HS-27A (cell line): ENCODE results near the gene PTDSS2.

Source experiments
- DNase-seq: peaks from one replicate; pipeline ENCODE4 v3.0.0-alpha.2; 2012; ENCODE audit warnings: low read depth, missing footprints

The PTDSS2 gene

GRCh38 chr11:469684-470560 is 19.8 kb downstream of the PTDSS2 start:
- DNase-seq = no peak

DNA sequence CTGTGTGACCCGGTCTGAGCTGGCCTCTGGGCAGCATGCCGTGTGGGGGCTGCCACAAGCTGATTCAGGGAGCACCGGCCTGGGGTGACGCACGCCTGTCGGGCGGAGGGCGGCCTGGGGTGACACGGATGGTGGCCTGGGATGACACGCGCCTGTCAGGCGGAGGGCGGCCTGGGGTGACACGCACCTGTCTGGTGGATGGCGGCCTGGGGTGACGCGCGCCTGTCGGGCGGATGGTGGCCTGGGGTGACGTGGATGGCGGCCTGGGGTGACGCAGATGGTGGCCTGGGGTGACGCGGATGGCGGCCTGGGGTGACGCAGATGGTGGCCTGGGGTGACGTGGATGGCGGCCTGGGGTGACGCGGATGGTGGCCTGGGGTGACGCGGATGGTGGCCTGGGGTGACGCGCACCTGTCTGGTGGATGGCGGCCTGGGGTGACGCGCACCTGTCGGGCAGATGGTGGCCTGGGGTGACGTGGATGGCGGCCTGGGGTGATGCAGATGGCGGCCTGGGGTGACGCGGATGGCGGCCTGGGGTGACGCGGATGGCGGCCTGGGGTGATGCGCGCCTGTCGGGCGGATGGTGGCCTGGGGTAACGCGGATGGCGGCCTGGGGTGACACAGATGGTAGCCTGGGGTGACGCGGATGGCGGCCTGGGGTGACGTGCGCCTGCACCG is 21.5 kb downstream of the PTDSS2 start:
- DNase-seq = no peak

DNA sequence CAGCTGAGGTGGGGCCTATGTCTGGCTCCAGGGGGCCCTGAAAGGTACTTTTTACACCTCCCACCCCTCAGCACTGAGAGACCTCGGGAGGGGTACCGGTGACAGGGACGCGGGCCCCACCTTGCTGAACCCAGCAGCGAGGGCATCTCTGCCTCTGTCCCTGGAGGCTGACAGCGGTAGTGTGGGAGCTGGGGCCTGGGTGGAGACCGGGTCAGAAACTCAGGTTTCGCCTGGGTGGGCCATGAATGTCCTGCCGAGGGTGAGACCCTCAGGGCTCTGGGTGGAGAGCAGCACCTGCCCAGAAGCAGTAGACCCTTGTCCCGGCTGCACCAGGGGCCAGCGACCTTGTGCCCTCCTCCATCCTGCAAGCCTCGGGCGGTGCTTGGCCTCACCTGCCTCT is 22.2 kb downstream of the PTDSS2 start:
- DNase-seq = no peak

DNA sequence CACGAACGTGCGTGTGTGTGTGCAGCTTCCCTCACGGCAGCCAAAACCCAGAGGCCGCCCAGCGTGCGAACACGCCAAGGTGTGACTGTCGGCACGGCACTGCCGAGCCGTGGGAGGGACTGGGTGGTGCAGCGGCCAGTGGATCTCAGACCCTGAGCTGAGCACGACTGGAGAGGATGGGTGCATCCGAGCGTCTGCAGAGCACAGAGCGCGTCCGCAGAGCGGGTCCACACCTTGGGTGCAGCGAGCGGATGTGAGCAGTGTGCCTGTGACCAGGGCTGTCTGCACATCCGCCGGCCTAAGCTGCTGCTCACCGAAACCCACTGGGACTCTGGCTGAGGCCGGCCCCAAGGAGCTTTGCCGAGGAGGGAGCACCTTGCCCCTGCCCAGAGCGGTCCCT is 22.7 kb downstream of the PTDSS2 start:
- no peak for DNase-seq

DNA sequence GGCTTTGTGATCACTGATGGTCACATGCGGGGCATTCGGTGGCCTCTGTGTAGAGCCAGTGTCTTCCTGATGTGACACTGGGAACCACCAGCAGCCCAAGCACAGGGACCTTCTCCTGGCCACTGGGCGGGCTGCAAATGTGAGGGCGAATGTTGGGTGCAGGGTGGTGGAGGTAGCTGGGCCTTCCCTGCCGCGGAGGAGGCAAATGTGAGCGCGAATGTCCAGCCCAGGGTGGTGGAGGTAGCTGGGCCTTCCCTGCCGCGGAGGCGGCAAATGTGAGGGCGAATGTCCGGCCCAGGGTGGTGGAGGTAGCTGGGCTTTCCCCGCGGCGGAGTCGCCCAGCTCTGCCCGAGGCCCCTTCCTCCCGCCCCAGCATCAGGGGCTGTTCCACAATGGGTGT is 23.3 kb downstream of the PTDSS2 start:
- DNase-seq = no peak

DNA sequence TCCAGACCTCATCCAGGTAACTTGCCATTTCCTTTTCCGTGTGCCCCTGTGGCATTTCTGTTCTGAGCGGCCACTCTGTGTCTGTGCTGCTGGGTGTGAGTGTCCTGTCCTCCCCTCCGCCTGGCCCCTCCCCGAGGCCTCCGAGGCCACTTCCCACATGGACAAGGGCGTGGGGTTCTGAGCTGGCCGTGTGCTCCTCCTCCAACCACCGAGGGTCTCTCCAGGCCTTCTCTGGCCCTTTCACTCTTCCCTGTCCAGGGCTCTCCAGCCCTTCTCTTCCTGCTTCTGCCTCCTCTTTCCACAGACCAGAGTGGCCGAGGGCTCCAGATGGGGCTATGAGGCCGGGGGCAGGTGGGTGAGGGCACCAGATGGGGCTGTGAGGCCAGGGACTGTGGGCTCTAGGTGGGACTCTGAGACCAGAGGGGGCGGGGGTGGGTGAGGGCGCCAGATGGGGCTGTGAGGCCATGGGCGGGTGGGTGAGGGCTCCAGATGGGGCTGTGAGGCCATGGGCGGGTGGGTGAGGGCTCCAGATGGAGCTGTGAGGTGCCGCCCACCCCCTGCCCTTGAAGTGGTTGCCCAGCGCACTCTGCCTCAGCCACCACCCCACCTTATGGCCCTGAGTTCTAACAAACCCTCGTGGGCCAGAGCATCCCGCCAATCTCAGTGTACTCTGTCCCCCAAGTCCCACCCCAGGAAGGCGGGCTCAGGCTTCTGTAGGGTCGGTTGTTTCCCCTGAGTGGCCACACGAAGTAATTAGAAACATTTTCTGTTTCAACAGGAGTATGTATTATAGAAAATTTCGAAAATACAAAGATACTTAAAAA is 24.1 kb downstream of the PTDSS2 start:
- no peak for DNase-seq

- no peak for DNase-seq
Observed at GRCh38 chr11:474914-475506, 24.9 kb downstream of the PTDSS2 start.

GRCh38 chr11:475941-476340 is 25.9 kb downstream of the PTDSS2 start:
- DNase-seq = no peak

DNA sequence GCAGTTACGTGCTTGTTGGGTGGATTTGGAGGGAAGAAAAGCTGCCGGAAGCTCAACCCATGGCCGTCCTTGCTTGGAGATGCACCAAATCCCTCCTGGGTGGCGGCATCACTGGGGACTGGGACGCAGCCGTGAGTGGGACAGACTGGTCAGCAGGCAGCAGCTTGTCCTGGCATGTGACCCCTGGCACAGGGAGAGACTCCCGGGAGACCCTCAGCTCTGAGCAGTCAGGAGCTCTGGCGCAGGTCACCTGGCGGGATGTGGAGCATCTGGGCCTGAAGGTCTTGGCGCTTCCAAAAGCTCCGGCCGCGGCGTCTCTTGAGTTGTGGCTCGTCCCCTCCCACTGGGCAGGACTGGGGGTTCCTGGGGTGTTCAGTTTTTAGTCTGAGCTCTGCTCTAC is 26.3 kb downstream of the PTDSS2 start:
- DNase-seq = no peak

- DNase-seq = no peak
Observed at GRCh38 chr11:477052-477715, 27.1 kb downstream of the PTDSS2 start.

GRCh38 chr11:479311-479710 is 29.2 kb downstream of the PTDSS2 start:
- DNase-seq = no peak

GRCh38 chr11:484616-485015 is 34.5 kb downstream of the PTDSS2 start:
- no peak for DNase-seq

DNA sequence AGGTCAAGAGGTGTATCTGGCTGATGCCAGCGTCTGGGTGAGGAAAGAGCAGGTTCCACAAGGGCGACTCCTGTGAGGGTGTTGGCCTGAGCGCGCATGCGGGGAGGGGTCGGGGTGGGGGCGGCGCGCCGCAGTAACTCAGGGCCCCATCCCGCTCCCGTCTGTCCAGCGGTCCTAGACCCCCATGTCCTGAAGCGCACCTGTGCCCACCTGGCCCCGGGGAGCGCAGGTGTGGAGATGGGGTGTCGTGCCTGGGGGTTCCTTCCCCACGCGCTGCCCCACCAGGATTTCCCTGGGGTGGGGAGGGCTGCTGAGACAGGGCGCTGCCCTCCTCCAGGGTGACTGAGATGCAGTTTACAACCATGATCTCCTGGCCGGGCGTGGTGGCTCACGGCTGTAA is 36.1 kb downstream of the PTDSS2 start:
- DNase-seq = no peak

- DNase-seq = no peak
Observed at GRCh38 chr11:487571-488021, 37.5 kb downstream of the PTDSS2 start.

- DNase-seq = no peak
Observed at GRCh38 chr11:488062-488461, 38.0 kb downstream of the PTDSS2 start.

DNA sequence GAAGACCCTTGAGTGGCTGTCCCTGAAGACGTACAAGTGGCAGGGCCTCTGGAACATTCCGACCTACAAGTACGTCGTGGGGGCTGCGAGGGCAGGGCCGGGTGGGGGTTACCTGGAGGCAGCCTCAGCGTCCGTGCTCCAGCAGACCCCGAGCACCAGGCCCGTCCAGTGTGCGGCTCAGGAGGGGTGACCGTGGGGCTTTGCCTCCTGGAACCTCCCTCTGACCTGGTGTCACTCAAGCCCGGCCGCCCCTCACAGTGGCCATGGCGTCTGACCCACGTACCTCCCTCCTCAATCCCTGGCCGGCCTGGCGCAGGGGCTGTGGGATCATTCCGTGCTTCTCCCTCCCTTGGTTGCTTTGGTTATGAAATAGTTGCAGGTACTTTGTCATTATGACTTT is 38.5 kb downstream of the PTDSS2 start:
- no peak for DNase-seq

- DNase-seq = no peak
Observed at GRCh38 chr11:488992-489391, 38.9 kb downstream of the PTDSS2 start.

DNA sequence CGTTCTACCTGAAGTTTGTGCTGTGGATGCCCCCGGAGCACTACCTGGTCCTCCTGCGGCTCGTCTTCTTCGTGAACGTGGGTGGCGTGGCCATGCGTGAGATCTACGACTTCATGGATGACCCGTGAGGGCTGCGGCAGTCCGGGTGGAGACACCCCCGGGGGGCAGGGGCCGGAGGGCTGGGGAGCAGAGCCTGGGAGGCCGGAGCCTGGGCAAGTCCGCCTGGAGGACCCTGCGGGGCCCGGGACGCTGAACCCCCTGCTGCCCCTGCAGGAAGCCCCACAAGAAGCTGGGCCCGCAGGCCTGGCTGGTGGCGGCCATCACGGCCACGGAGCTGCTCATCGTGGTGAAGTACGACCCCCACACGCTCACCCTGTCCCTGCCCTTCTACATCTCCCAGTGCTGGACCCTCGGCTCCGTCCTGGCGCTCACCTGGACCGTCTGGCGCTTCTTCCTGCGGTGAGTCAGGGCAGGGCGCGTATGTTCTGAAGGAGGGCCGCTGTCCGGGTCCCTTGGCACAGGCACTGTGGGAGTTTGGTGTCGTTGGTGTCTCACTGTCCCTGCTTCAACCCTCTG is 39.6 kb downstream of the PTDSS2 start:
- no peak for DNase-seq

DNA sequence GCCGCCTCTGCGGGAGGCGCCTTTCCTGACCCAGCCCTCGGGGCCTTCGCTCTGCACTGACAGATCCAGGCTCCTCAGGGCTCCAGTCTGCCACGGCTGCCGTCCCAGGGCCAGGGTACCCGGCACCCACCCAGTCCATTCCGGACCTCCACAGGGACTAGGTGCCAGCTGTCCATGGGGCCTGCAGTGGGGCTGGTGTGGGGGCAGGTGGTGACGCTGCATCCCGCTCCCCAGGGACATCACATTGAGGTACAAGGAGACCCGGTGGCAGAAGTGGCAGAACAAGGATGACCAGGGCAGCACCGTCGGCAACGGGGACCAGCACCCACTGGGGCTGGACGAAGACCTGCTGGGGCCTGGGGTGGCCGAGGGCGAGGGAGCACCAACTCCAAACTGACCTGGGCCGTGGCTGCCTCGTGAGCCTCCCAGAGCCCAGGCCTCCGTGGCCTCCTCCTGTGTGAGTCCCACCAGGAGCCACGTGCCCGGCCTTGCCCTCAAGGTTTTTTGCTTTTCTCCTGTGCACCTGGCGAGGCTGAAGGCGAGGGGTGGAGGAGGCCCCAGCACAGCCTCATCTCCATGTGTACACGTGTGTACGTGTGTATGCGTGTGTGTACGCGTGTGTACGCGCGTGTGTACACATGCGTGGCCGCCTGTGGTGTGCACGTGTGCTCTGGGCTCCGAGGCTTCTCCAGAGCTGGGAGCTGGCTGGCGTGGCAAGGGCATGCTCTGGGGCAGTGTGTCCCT is 40.3 kb downstream of the PTDSS2 start:
- DNase-seq = no peak

GRCh38 chr11:490930-491260 is 40.8 kb downstream of the PTDSS2 start:
- no peak for DNase-seq

DNA sequence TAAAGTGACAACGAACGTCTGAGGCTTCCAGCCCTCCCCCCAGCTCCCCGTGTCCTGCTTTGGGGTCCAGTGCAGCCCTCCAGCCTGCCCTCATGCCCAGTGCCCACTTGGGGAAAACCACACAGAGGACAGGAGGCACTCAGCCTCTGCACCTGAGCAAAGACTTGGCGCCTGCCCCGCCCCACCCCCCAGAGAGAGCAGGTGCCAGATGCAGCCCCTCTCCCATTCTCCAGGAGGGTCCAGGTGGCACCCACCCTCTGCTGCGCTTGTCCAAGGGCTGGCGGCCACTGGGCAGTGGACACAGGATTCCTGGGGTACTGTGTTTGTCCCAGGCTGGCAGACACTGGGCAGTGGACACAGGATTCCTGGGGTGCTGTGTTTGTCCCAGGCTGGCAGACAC is 41.3 kb downstream of the PTDSS2 start:
- no peak for DNase-seq
